CD4-positive, alpha-beta T cell treated with Interleukin-10 for 1 hour (primary cell): ENCODE measurements around the gene MACO1.
"Not testable (repeated sequence)": the region's sequence is repeated elsewhere in the genome, so short reads cannot be mapped to it uniquely, and the experiment has no call there.

Source experiments
- DNase-seq: peaks from one replicate; pipeline ENCODE4 v3.0.0-alpha.2; 2020

Gene MACO1

DNA sequence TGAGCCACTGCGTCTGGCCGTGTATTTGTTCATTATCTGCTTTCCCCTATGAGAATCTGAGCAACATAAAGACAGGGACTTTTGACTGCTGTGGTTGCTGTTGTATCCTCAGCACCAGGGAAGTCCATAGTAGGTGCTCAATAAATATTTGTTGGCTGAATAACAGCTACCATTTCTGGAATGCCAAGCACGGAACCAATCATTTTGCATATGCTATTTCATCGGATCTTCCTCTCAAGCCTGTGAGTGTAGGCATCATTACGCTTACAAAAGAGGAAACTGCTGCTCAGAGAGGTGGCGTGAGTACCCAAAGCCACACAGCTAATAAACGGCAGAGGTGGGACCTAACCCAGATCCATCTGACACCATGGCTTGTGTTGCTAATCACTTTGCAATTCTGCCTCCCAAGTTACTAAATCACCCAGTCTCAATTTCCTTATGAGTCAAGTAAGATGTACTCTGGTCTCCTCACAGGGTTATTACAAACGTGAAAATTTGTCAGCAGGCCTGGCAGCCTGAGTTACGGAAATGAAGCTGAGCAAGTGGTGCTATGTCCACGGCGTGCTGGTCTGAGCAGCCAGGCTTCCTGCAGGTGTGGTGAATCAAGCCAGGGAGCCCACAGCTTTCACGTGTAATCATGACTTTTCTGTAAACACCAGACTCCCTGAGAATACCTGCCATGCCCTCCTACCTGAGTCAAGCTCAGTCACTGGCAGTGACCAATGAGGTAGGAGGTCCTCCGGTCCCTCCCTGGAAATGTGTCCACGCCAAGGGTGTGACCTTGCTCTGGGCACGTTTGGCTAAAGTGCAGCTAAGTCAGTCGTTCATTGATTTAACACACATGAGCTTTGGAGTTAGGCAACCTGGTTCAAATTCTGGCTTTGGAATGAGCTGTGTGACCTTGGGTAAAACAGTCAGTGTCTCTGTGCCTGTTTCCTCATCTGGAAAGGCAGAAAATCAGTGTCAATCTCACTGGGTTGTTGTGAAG, 5.3 kb upstream of the MACO1 start:
- DNase-seq, result no peak

DNA sequence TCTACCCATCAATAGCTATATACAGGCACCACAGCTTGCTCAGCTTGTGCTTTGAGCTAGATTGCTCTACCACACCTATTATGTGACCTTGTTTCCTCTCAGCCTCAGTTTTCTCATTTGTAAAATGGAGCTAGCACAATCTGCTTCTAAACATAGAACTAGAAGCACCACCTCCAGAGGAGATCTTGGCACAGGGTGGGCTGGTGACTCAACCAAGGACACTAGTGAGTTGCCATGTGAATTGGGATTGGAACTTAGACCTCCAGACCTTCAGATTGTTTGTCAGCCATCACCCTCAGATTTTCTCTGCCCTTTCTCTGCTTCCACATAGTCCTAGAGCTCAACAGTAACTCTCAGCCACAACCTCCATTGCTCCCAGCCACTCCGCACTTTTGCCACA, 3.0 kb upstream of the MACO1 start:
- DNase-seq, result no peak

DNA sequence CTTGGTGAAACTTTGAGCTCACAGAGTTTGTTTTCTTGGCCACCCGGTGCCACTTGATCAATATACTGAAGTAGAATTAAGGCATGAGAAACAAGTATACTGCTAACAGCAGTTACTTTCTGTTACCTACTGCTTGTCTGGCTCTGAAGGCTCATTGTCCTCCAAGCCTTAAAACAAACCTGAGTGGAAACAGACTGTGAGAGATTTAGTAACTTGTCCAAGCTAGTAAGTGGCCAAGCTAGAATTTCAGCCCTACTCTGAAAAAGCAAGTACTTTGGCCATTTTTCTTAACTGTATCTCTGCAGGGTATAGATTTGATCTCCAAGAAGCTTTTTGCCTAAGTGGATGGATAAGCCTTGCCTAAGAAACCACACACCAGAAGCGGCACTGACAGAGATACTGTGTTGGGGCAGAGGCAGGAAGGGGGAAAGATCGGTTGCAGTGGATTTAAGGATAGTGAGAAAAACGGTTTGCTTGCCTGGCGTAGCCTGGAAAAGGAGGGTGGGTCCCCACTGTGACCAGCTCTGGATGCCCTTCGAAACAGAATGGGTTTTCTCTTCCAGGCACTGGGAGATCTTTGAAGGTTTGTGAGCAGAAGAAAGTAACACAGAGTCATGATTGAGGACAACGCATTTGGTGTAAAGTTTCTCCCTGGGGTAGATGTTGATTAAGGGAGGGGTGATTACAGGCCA, 2.1 kb upstream of the MACO1 start:
- DNase-seq, result no peak

DNA sequence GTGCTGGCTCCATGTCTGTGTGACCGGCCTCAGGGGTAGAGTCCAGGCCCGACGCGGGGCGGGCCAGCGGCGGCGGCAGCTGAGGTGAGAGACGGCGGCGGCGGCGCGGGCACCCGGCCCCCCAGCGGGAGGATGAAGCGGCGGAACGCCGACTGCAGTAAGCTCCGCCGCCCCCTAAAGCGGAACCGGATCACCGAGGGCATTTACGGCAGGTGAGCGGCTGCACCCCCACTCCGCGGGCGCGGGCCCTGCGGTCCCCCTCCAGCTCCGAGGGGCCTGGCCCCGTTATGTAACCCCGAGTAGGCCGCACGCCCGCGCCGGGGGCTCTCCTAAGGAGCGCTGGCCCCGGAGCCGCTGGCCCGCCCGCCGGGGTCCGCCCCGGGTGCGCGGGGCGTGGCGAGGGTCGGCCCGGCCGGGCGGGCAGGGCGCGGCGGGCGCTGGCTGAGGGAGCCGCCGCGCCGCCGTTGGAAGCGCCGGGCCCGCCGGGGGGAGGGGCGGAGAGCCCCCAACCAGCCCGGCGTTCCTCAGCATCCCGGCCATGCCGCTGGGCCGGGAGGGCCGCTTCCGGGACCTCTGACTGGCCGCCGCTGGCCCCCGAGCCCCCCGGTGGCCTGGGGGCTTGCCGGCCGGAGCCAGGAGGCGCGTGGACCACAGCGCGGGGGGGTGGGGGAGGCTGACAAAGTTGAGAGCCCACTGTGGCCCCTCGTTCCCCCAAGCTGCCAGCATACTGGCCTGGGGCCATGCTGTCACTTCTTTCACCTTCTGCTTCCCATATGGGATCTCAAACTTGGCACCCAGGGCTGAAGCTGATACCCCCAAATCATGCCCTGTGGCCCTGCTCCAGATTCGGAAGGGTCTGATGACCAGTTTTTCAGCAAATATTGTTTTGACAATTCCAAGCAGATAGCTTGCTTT, 527 bp downstream of the MACO1 start:
- no peak for DNase-seq

DNA sequence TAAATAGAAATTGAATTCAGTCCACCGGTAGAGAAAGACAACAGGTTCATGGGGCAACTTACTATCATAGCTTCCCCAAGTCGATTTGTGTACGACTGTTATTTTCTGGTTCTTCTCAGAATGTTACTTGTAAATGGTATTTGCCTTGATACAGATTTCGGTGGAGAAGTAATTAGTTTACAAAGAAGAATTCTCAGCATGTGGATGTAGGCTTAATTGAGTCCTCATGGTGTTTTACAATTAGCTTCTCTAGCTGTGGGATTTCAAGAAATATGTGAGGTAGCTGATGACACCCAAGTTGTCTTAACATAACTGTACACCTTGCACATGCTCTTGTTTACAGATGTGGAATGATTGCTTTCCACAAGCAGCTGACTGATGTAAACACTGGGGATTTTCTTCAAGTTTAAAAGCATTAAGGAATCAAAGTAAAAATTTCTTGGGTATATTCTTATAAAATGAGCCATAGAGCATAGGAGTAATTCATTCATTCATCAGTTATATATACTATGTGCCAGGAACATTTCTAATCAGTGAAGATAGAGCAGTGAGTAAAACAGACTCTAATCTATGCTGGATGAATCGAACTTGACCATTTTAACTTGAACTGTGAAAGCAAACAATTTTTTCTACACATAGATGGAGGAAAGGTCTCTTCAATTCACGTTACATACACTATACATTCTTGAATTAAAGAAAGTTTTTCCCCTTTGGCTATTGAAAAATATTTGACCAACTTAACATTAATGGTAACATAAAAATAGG, 1.4 kb downstream of the MACO1 start:
- DNase-seq, result no peak

DNA sequence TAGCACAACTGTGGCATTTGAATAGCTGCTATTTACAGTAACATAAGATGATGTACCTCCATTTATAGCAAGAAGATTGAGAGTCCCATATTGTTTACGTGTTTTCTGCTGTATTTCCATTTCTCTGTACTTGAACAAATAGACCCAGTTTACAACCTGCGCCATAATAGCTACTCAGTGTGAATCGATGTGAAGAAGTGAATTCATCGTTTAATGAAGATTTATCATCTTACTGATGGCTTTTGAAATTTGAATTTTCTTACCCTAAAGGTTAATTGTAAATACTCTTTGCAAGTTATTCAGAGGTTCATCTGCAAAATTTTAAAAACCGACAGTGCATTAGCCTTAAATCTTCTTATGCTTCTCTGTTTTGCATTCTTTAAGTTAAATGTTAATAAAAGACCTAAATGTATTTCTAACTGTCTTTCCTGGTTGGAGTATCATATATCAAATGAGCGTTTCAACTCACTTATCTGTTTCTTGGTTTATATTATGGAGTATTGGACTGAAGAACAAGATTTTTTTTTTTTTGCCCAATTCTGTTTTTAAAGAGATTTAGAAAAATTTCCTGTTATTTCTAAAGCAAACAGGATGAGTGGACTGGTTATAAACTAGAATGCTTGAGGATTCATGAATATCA, 2.2 kb downstream of the MACO1 start:
- DNase-seq, result no peak

DNA sequence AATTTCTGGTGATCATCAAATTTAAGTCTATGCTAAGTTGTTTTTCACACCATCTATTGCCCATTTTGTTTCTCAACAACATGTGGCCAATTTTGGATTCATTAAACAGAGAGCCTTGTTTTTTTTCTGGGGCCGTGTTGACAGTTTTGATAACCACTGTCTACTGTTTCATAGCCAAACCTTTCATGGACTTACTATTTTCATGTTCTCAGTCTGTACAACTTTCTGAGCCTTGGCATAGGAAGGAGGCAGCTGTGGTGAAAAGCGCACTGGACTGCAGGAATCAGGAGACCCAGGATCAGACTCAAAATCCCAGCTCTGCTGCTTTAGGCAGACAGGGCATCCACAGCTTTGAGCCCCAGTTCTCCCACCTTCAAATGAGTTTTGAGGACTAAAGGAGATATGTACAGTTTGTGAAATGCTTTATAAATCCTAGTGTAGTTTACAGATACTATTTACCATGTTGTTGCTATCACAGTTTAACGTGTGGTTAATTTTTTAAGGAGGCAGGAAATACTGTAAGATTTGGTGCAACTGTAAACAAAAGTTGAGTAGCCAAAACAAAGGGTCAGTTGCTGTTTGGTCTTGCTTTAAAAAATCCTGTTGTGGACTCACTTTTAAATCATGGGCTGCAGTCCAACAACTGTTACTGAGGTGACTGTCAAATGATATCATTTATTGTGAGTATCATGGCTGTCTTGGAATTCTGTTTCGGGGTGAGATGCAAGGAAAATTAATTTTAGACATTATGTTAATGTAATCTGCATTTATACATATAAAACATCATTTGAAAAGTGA, 2.9 kb downstream of the MACO1 start:
- no peak for DNase-seq

DNA sequence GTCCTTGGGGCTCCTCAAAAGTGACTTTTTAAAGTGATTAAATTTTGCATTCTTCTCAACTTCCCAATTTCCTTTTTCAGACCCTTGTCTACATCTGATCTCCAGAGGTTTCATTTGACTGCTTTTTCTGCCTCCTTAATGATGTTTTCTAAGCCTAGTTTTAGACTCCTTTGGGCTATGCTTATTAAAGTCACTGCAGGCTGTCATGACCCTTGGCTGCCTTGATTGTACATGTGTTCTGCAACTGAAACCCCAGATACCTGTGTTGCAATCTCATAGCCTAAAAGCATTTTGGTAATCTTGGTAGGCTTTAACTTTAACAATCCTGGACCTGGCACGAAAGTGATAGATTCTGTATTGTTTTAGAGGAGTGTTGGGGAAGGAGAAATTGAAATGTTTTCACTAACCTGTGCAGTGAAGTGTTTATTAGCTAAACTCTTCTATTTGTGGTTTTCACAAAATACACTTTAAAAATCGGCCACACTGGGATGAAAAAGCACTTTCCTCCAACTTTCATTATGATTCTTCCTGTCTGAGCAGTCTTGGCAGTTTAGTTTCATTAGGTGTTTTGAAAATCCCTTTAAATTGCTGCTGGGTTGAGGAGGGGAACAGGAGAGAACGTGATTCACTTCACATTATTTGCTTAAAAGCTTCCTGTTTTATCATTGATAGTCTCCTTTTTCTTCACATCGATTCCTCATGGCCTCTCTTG, 4.9 kb downstream of the MACO1 start:
- no peak for DNase-seq

DNA sequence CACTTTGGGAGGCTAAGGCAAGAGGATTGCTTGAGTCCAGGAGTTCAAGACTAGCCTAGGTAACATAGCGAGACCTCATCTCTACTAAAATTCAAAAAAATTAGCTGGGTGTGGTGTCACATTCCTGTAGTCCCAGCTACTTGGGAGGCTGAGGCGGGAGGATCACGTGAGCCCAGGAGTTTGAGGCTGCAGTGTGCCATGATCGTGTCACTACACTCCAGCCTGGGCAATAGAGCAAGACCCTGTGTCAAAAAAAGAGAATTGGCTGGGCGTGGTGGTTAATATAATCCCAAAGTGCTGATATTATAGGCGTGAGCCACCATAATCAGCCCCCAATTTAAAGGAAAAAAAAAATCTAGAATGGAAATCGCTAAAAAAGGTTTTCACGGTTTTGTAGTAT, 7.0 kb downstream of the MACO1 start:
- DNase-seq, result no peak

DNA sequence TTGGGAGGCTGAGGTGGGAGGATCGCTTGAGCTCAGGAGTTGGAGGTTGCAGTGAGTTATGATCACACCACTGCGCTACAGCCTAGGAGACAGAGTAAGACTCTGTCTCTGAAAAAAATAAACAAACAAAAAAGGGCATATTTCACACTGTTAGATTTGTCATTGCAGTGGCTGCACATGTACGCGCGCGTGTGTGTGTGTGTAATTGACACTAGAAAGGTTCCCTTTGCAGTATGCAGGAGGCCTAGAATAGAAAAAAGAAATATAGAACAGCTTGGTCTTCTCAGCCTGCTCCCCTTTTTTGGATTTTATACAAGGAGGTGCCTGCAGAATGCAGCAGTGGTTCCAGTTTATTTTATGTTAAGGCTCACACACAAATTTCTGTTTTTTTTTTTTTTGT, 8.6 kb downstream of the MACO1 start:
- no peak for DNase-seq

DNA sequence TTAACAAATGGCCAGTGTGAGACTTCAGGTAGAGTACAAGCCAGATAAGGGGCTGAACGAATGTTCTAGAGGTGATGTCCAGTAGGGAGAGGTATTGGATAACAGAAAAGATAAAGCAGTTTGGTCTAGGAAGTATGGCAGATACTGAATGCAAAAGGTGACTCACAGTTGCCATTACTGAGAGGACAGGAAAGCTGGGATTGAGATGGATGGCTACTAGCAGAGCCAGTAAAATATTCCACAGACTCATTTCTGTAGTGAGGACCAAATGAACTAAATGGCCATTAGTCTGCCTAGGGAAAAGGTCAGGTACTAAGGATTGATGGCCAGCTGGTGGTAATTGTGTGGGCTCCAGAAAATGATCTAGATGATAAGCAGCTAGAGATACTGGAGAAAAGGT, 11.5 kb downstream of the MACO1 start:
- no peak for DNase-seq

DNA sequence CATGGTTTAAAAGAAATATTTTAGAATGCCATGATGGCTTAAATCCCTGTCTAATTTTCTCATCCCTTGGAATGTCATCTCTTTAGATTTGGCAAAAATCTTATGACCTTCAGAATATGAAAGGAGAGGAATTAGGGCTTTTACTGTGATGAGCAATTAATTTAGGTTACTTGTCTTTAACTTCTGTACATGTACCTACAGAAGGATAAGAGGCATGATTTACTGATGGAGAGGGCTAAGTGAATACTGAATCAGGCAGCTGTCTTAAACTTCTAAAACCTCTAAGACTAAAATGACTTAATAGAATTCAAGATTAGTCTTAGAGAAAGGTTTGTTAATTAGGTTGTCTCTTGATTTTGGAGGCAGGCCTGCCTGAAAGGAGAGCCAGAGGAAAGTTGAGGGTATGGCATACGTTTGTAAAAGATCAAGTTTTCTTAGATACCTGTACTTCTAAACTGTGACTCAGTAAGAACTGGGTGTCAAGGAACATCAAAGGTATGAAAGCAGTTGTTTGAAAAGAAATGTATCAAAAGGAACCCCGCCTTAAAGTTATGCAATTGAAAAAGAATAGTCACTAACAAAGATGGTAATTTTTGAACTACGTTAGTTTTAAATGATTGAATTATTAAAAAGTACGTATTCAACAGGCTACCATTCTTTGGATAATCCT, 12.5 kb downstream of the MACO1 start:
- DNase-seq, result no peak

DNA sequence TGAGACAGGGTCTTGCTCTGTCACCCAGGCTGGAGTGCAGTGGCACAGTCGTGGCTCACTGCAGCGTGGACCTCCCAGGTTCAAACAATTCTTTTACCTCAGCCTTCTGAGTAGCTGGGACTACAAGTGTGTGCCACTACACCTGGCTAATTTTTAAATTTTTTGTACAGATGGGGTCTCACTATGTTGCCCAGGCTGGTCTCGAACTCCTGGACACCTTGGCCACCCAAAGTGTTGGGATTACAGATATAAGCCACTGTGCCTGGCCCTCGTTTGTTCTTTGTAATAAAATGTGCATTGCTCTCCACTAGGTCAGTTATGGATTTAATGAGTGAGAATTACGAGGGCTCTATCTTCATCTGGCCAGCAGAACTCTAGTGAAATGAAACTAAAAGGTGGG, 13.9 kb downstream of the MACO1 start:
- not testable (repeated sequence) for DNase-seq

DNA sequence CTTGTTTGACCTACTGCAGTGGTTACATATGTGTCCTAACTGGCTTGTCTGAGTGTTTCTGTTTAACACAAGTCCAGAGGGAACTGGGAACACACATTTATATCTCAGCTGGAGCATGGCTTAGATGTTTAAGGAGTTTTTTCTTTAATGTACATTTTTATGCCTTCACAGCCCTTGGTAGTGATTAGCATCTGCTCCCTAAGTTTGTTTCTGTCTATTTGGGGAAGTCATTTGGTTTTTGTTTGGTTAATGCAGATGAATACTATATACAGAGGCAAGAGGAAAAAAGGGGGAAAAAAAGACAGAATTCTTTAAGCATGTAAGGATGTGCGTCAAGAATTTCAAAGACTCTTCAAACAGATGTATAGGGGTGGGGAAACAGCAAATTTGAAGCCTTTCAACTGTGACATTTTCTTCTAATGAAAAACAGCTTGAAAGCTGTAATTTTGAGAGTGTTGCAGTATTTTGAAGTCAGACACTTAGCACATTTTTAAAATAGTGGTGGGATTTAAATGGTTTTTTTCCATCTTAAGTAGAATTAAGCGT, 15.4 kb downstream of the MACO1 start:
- DNase-seq, result no peak

DNA sequence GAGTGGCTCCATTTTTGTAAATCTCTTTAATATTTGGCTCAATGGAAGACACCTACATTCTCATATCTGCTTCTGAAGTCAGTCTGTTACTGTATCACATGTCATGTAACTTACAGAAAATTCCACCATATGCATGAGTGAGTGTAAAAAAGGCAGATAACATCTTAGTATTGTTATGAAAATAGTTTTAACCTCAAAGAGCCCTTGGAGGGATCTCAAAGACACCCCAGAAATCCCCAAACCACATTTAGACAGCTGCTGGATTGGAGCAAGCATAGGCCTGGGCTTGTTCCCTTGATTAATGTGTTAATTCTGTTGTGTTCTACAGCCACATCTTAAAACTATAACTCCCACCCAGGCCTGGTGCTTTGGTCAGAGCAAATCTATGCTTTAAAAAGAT, 16.9 kb downstream of the MACO1 start:
- DNase-seq, result no peak

DNA sequence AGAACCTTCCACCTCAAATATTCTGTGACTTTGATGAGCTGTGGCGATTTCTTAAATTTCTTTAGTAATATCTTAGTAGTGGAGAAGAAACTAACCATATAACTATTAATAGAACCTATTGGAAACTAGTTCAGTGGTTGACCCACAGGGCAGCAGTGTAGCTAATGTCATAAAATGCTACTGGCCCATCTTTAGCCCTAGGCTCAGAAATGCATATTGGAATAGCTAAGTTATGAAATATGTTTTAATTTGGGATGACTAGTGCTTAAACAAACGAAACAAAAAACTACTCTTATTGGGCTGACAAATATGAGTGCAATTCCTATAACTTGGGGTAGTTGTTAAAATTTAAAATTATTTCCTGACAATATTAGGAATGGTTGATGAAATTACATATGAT, 20.2 kb downstream of the MACO1 start:
- DNase-seq, result no peak

DNA sequence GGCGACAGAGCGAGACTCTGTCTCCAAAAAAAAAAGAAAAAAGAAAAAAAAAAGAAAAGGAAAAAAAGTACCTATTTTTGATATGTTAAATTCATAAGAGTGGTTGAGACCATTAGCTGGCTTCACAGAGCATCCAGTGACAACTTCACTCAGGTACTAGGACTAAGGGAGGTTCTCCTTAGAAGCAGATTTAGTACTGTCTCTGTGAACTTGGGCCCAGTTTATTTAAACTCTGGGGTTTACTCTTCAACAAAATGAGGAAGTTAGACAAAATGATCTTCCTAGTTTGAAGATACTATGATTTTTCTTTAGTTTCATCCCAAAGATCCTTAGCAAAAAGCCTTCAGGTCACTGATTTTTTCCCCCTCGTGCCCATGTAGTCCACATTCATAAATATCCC, 21.2 kb downstream of the MACO1 start:
- DNase-seq, result no peak

DNA sequence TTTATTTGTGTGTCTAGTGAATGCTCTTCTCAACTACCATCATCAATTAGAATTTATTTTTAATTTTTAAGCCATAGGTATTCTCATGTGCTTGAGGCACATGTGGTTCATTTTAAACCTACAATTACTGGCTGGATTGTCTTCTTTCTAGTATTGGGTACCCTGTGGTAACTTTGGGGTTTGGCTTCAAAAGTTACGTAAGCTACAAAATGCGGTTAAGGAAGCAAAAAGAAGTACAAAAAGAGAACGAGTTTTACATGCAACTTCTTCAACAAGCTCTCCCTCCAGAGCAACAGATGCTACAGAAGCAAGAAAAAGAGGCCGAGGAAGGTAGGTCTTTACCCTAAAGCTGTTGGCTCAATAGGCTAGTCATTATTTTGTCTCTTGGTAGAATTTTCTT, 25.8 kb downstream of the MACO1 start:
- no peak for DNase-seq

DNA sequence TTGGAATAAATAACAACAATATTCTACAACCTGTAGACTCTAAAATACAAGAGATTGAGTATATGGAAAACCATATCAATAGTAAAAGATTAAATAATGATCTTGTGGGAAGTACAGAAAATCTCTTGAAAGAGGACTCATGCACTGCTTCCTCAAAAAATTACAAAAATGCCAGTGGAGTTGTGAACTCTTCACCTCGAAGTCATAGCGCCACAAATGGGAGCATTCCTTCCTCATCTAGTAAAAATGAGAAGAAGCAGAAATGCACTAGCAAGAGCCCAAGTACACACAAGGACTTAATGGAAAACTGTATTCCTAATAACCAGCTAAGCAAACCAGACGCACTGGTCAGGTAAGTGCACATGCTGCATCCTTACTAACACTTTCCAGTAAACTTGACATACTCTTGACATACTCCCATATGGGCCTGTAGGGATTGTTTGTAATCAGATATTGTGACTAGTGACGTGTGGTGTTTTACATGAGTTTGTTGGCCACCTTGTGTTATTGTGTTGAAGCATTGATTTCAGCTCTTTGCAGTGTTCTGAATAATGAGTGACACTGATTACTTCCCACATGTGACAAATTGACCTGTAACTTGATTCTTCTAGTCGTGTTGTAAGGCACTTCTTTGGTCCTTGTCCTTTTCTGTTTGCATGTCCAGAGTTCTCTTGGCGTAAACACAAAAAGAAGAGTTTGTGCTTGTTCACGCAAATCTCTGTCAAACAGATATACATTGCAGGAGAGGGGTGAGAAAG, 28.0 kb downstream of the MACO1 start:
- no peak for DNase-seq
